ENCODE measurements around the gene EDDM3A. TPM values are rescaled to one million over a fixed set of nuclear protein-coding genes. Genes with fewer than 3 reads are reported as not detected.

Gene EDDM3A
- total RNA-seq, 4 donors from 2014 or later: not detected

DNA sequence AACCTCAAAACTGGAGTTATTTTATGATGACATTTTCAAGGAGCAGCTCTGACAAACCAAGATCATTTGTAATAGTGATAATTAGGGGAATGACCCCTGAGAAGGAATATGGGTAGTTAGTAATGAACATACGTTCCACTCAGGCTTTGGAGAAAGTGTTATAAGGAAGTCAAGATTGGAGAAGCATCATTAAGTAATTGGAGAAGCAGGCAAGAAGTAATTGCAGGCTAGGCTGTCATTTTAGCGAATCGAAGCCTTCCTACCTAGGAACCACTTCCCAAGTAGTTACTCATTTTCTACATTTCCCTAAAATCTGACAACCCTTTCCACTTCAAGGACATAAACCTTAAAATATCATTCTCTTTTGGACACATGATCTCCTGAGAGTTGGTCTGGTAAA, 23.7 kb downstream of the EDDM3A start:
- no peaks in the 10 kb centered on the region for H3K4me1 ChIP-seq
- no peak overlapping the region for H3K27ac ChIP-seq
- 86 to 87% methylated on average over 3 of the region's 3 CpGs for WGBS, 2 donors
- no peak for DNase-seq
- H3K36me3 ChIP-seq: no peaks in the 10 kb centered on the region
- no peaks in the 10 kb centered on the region for H3K27me3 ChIP-seq
- intact Hi-C loops (cut with DNase I): no loop called here
- H3K4me3 ChIP-seq (replicated peaks in 1 of 3): no peak overlapping the region
- no peak for TF ChIP-seq POLR2A (IDR thresholded peaks at IDR 0.05)
- TF ChIP-seq, protein P1, sequence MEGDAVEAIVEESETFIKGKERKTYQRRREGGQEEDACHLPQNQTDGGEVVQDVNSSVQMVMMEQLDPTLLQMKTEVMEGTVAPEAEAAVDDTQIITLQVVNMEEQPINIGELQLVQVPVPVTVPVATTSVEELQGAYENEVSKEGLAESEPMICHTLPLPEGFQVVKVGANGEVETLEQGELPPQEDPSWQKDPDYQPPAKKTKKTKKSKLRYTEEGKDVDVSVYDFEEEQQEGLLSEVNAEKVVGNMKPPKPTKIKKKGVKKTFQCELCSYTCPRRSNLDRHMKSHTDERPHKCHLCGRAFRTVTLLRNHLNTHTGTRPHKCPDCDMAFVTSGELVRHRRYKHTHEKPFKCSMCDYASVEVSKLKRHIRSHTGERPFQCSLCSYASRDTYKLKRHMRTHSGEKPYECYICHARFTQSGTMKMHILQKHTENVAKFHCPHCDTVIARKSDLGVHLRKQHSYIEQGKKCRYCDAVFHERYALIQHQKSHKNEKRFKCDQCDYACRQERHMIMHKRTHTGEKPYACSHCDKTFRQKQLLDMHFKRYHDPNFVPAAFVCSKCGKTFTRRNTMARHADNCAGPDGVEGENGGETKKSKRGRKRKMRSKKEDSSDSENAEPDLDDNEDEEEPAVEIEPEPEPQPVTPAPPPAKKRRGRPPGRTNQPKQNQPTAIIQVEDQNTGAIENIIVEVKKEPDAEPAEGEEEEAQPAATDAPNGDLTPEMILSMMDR (IDR thresholded peaks at IDR 0.05): no peak
- H3K9me3 ChIP-seq: no peaks in the 10 kb centered on the region

DNA sequence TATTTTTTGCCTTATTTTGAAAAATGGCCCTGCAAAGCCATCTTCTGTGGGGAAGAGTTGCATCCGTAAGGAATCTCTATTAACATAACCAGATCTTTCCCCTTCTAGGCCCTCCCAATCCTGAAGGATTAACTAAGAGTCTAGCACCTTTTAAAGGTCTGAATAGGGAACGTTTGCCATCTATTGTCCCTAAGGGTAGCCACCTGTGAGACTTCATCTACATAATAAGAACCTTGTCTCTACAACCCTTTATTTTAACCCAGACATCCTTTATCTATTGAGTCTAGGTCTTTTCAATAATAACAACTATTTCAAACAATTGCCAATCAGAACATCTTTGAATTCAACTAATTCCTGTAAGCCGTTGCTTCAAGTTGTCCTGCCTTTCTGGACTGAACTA, 27.0 kb downstream of the EDDM3A start:
- Histone ChIP-seq H3K9me3 (no peaks in the 10 kb centered on the region), H3K27me3 (no peaks in the 10 kb centered on the region), H3K36me3 (no peaks in the 10 kb centered on the region), H3K4me3 (replicated peaks in 1 of 3) (no peak overlapping the region), H3K4me1 (no peaks in the 10 kb centered on the region), H3K27ac (no peak overlapping the region)
- intact Hi-C loops (cut with DNase I): no loop called here
- 69 to 77% methylated on average over 3 of the region's 3 CpGs for WGBS, 2 donors
- DNase-seq: no peak
- no peak for TF ChIP-seq POLR2A (IDR thresholded peaks at IDR 0.05)
- TF ChIP-seq, protein P1 (IDR thresholded peaks at IDR 0.05): no peak

DNA sequence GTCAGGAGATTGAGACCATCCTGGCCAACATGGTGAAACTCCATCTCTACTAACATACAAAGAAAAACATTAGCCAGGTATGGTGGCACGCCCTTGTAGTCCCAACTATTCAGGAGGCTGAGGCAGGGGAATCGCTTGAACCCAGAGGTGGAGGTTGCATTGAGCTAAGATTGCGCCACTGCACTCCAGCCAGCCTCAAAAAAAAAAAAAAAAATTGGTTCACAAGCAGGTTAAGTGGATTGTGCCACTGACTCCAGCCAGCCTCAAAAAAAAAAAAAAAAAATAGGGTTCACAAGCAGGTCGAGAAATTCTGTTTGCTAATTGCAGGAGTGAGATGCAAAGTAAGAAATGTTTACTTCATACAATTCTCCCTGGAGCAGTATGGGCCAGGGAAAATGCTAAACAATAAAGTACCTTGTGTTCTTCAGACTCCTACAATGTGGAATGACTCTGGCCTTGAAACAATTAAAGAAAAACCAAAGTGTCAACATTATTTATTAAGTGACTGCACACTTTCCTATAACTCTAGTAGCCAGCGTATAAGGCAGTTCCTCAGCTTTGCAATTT, 28.7 kb downstream of the EDDM3A start:
- no peaks in the 10 kb centered on the region for H3K27me3 ChIP-seq
- no peaks in the 10 kb centered on the region for H3K36me3 ChIP-seq
- 71 to 77% methylated on average over 5 of the region's 5 CpGs for WGBS, 2 donors
- no peak for DNase-seq
- no peak overlapping the region for H3K4me3 ChIP-seq (replicated peaks in 1 of 3)
- no peaks in the 10 kb centered on the region for H3K4me1 ChIP-seq
- no peaks in the 10 kb centered on the region for H3K9me3 ChIP-seq
- TF ChIP-seq, protein P1 (IDR thresholded peaks at IDR 0.05): no peak
- TF ChIP-seq POLR2A (IDR thresholded peaks at IDR 0.05): no peak
- no peak overlapping the region for H3K27ac ChIP-seq
- intact Hi-C loops (cut with DNase I): no loop called here

DNA sequence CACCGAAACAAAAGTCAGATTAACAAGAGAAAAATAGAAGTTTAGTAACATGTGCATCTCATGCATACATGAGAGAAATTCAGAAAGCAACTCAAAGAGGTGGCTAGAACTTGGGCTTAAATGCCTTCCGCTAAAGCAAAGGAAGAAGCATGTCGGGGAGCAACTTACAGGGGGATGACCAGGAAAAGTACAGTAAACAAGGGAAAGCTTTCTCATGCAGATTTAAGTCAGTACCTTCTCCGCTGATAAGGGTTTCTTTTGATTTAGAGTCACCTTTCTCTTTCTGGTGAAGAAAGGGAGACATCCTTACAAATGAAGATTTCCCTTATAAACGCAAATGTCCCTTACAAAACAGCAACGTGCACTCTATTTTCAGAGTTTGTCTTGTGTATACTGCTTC, 29.4 kb downstream of the EDDM3A start:
- 64 to 71% methylated on average over 6 of the region's 6 CpGs for WGBS, 2 donors
- Histone ChIP-seq H3K4me3 (replicated peaks in 1 of 3) (no peak overlapping the region), H3K4me1 (no peaks in the 10 kb centered on the region), H3K36me3 (no peaks in the 10 kb centered on the region), H3K27me3 (no peaks in the 10 kb centered on the region), H3K27ac (no peak overlapping the region), H3K9me3 (no peaks in the 10 kb centered on the region)
- TF ChIP-seq POLR2A (IDR thresholded peaks at IDR 0.05): no peak
- TF ChIP-seq, protein P1 (IDR thresholded peaks at IDR 0.05): no peak
- DNase-seq: no peak
- intact Hi-C loops (cut with DNase I): no loop called here

DNA sequence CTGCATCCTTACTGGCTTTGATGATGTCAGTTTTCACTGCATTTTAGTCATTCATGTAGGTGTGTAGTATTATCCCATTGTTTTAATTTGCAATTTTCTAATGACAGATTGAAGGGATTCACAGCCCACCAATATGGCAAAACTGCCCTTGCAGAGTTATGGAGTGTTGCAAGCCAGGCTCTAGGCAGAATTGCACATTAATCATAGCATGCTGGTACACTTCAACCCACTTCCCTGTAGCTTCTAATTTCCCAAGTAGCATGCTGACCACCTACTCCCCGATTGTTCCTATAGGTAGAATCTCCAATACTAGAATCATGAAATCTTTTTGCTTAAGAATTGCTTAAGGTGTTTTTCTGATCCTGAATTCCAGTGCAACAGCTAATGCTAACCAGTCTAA, 30.2 kb downstream of the EDDM3A start:
- H3K27ac ChIP-seq: no peak overlapping the region
- WGBS, 2 donors: 79% methylated on average over 1 of the region's 1 CpG

More for the DNA sequence above, 30.2 kb downstream of the EDDM3A start:
- no peak for DNase-seq
- no peak overlapping the region for H3K4me3 ChIP-seq (replicated peaks in 1 of 3)
- H3K9me3 ChIP-seq: no peaks in the 10 kb centered on the region
- H3K36me3 ChIP-seq: no peaks in the 10 kb centered on the region
- intact Hi-C loops (cut with DNase I): no loop called here
- H3K27me3 ChIP-seq: no peaks in the 10 kb centered on the region
- no peaks in the 10 kb centered on the region for H3K4me1 ChIP-seq
- TF ChIP-seq, protein P1 (IDR thresholded peaks at IDR 0.05): no peak
- TF ChIP-seq POLR2A (IDR thresholded peaks at IDR 0.05): no peak
